Gastrocnemius medialis (tissue), 4 donors: ENCODE data around the gene BBOF1.

ENCODE experiments used
- CTCF ChIP-seq, 5 experiments: fragments of 450-650 bp in 3 of 5; fragments of 200-600 bp in 2 of 5; sonication (generic) in 2 of 5; IDR thresholded peaks in 4 of 5; conservative IDR thresholded peaks in 1 of 5; 1 replicate in 4 of 5; 2 replicates in 1 of 5; pipeline ENCODE4 v1.5.1; 2016 to 2019; ENCODE audit warnings: antibody characterized with exemption in 5 of 5, mild to moderate bottlenecking in 3 of 5, moderate library complexity in 3 of 5
- POLR2A ChIP-seq, 2 donors: fragments of 450-650 bp; IDR thresholded peaks; one replicate each; pipeline ENCODE4 v1.6.1; 2017; ENCODE audit warnings: antibody characterized with exemption in 2 of 2, mild to moderate bottlenecking in 2 of 2, moderate library complexity in 2 of 2

DNA sequence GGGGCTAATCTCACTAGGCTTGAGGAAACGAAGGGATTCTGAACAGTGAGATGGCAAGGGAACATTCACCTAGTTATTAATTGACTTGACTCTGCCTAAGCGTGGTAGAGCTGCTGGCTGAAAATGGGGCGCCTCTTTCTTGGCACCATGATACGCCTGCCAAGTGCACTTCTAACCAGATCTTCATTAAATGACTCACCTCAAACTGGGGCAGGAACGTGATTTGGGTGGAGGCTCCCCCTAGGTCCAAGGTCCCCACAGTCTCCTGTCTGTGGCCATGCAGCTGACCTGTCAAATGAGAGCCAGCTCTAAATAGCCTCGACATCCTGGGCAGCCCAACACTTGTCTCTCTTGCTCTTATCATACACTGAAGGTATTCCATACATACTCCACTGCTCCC is 43.0 kb upstream of the BBOF1 start:
- TF ChIP-seq CTCF (IDR thresholded peaks at IDR 0.05 in 4 of 5, conservative IDR thresholded peaks at IDR 0.05 in 1 of 5), result no peak
- TF ChIP-seq POLR2A (IDR thresholded peaks at IDR 0.05), result no peak
